ENCODE results near the gene SLC35G4.

The SLC35G4 gene

GRCh38 chr18:11657152-11657551 lies 47.8 kb downstream of the SLC35G4 start:
- Histone ChIP-seq H3K4me1 (ENCODE audit: control insufficient read depth, insufficient read depth, low read length) (no peaks in the 10 kb centered on the region; the same call in 1 of the 2 replicates), H3K27me3 (ENCODE audit: control insufficient read depth, insufficient read depth, low read length) (no peaks in the 10 kb centered on the region; the same call in 1 of the 2 replicates), H3K4me3 (ENCODE audit: low read length) (no peak overlapping the region), H3K9me3 (ENCODE audit: control insufficient read depth, insufficient read depth, low read length) (no peaks in the 10 kb centered on the region), H3K36me3 (ENCODE audit: control insufficient read depth, insufficient read depth, low read length) (no peaks in the 10 kb centered on the region), H3K27ac (ENCODE audit: low read length) (no peak overlapping the region)
- WGBS (ENCODE audit: insufficient coverage, insufficient read length): no CpG with 5 or more reads among the region's 9 CpGs
- no peak for DNase-seq (ENCODE audit: low read depth, low spot score)

GRCh38 chr18:11657554-11657953 lies 48.2 kb downstream of the SLC35G4 start:
- no peak for DNase-seq (ENCODE audit: low read depth, low spot score)
- WGBS (ENCODE audit: insufficient coverage, insufficient read length): no CpG with 5 or more reads among the region's 8 CpGs
- no peaks in the 10 kb centered on the region for H3K36me3 ChIP-seq (ENCODE audit: control insufficient read depth, insufficient read depth, low read length)
- no peak overlapping the region for H3K27ac ChIP-seq (ENCODE audit: low read length)
- H3K4me1 ChIP-seq (ENCODE audit: control insufficient read depth, insufficient read depth, low read length): no peaks in the 10 kb centered on the region; the same call in 1 of the 2 replicates
- no peaks in the 10 kb centered on the region for H3K9me3 ChIP-seq (ENCODE audit: control insufficient read depth, insufficient read depth, low read length)
- no peak overlapping the region for H3K4me3 ChIP-seq (ENCODE audit: low read length)
- no peaks in the 10 kb centered on the region; the same call in 1 of the 2 replicates for H3K27me3 ChIP-seq (ENCODE audit: control insufficient read depth, insufficient read depth, low read length)

- Histone ChIP-seq H3K27ac (ENCODE audit: low read length) (no peak overlapping the region), H3K4me1 (ENCODE audit: control insufficient read depth, insufficient read depth, low read length) (no peaks in the 10 kb centered on the region; the same call in 1 of the 2 replicates), H3K27me3 (ENCODE audit: control insufficient read depth, insufficient read depth, low read length) (no peaks in the 10 kb centered on the region; the same call in 1 of the 2 replicates), H3K9me3 (ENCODE audit: control insufficient read depth, insufficient read depth, low read length) (no peaks in the 10 kb centered on the region), H3K36me3 (ENCODE audit: control insufficient read depth, insufficient read depth, low read length) (no peaks in the 10 kb centered on the region), H3K4me3 (ENCODE audit: low read length) (no peak overlapping the region)
- WGBS (ENCODE audit: insufficient coverage, insufficient read length): no CpG with 5 or more reads among the region's 5 CpGs
- DNase-seq (ENCODE audit: low read depth, low spot score): no peak
These were observed 48.6 kb downstream of the SLC35G4 start for GRCh38 chr18:11658019-11658418.

GRCh38 chr18:11658989-11659388 lies 49.6 kb downstream of the SLC35G4 start:
- Histone ChIP-seq H3K27ac (ENCODE audit: low read length) (no peak overlapping the region), H3K36me3 (ENCODE audit: control insufficient read depth, insufficient read depth, low read length) (no peaks in the 10 kb centered on the region), H3K4me3 (ENCODE audit: low read length) (no peak overlapping the region), H3K9me3 (ENCODE audit: control insufficient read depth, insufficient read depth, low read length) (no peaks in the 10 kb centered on the region), H3K27me3 (ENCODE audit: control insufficient read depth, insufficient read depth, low read length) (no peaks in the 10 kb centered on the region; the same call in 1 of the 2 replicates), H3K4me1 (ENCODE audit: control insufficient read depth, insufficient read depth, low read length) (no peaks in the 10 kb centered on the region; the same call in 1 of the 2 replicates)
- no peak for DNase-seq (ENCODE audit: low read depth, low spot score)
- no CpG with 5 or more reads among the region's 6 CpGs for WGBS (ENCODE audit: insufficient coverage, insufficient read length)
